Measurements from ENCODE around the gene JARID2.

DNA sequence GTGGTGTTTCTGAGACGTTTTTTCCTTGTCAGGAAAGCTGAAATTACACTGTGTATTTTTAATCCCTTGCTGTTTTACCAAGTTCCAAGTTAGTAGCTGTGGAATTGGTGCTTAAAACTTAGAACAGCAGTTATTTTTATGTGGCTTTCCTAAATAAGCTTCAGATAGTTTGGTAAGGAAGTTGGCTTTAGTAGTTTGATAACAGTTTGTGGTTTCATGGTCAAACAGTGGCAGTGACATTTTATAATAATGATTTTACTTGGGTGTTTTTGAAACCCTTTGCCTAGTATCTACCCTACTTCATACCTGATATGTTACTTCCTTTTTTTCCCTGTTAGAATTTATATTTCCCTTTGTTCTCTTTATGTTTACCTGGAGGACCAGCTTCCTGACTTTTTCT, 164.9 kb downstream of the JARID2 start:
- TF ChIP-seq SIN3A (IDR thresholded peaks at IDR 0.05; ENCODE audit: borderline replicate concordance, insufficient read depth, low read length) (no peak), POLR2AphosphoS5 (IDR thresholded peaks at IDR 0.05; ENCODE audit: low read depth, low read length) (no peak)
